Fibroblast of pulmonary artery (primary cell): ENCODE data around the gene RNF4.
"Not testable (repeated sequence)": the region's sequence is repeated elsewhere in the genome, so short reads cannot be mapped to it uniquely, and the experiment has no call there.

Experiments used
- DNase-seq: peaks from one replicate; pipeline ENCODE4 v3.0.0-alpha.2; 2010; ENCODE audit warnings: low read depth
- H3K4me3 ChIP-seq: replicated peaks from 2 replicates; pipeline ENCODE4 v1.5.1; 2011; ENCODE audit warnings: low read depth, mild to moderate bottlenecking, control low read depth, low read length, moderate library complexity
- CTCF ChIP-seq: IDR thresholded peaks from 2 replicates; pipeline ENCODE4 v1.5.1; 2011; ENCODE audit warnings: mild to moderate bottlenecking, control low read depth, low read length, inconsistent platforms; ENCODE audit errors: missing control alignments

RNF4 gene

GRCh38 chr4:2503809-2504208 is 34.9 kb downstream of the RNF4 start:
- no peak for DNase-seq
- no peak for TF ChIP-seq CTCF
- no peak overlapping the region for H3K4me3 ChIP-seq

GRCh38 chr4:2507259-2507658 is 38.4 kb downstream of the RNF4 start:
- DNase-seq = no peak
- no peak overlapping the region for H3K4me3 ChIP-seq

GRCh38 chr4:2507855-2508254 is 38.9 kb downstream of the RNF4 start:
- TF ChIP-seq CTCF = no peak
- no peak overlapping the region for H3K4me3 ChIP-seq
- no peak for DNase-seq

More at GRCh38 chr4:2507259-2507658, 38.4 kb downstream of the RNF4 start:
- TF ChIP-seq CTCF = no peak

- no peak for TF ChIP-seq CTCF
- no peak for DNase-seq
Observed at GRCh38 chr4:2510351-2511259, 41.7 kb downstream of the RNF4 start.

GRCh38 chr4:2511645-2512131 is 42.8 kb downstream of the RNF4 start:
- no peak for TF ChIP-seq CTCF
- DNase-seq = no peak
- no peak overlapping the region for H3K4me3 ChIP-seq

More at GRCh38 chr4:2510351-2511259, 41.7 kb downstream of the RNF4 start:
- H3K4me3 ChIP-seq = no peak overlapping the region

GRCh38 chr4:2512396-2513135 is 43.7 kb downstream of the RNF4 start:
- TF ChIP-seq CTCF = no peak
- no peak for DNase-seq
- no peak overlapping the region for H3K4me3 ChIP-seq

- H3K4me3 ChIP-seq, DNase-seq: not testable (repeated sequence)
Observed at GRCh38 chr4:2514193-2514592, 45.3 kb downstream of the RNF4 start.

- H3K4me3 ChIP-seq, DNase-seq: not testable (repeated sequence)
Observed at GRCh38 chr4:2514944-2515343, 46.0 kb downstream of the RNF4 start.
